GM23248 (cell line): ENCODE measurements around the gene RERE. TPM values are rescaled to one million over a fixed set of nuclear protein-coding genes. Genes with fewer than 3 reads are reported as not detected.

ENCODE experiments used
- DNase-seq: peaks from one replicate; pipeline ENCODE4 v3.0.0-alpha.2; 2015
- H2AFZ ChIP-seq: fragments of 200-600 bp; sonication (generic); 2 replicates; pipeline ENCODE4 v1.6.1; 2016; ENCODE audit warnings: antibody characterized with exemption
- H3F3A ChIP-seq: fragments of 200-600 bp; sonication (generic); 2 replicates; pipeline ENCODE4 v1.6.1; 2016; ENCODE audit warnings: mild to moderate bottlenecking, antibody characterized with exemption, mixed run types; ENCODE audit not compliant: insufficient read depth
- H3K27ac ChIP-seq: fragments of 200-600 bp; sonication (generic); 2 replicates; pipeline ENCODE4 v1.5.1; 2016; ENCODE audit warnings: mild to moderate bottlenecking
- H3K27me3 ChIP-seq: fragments of 200-600 bp; sonication (generic); replicated peaks from 2 replicates; pipeline ENCODE4 v1.6.1; 2016; ENCODE audit warnings: mild to moderate bottlenecking; ENCODE audit not compliant: insufficient read depth
- H3K36me3 ChIP-seq: fragments of 200-600 bp; sonication (generic); 2 replicates; pipeline ENCODE4 v1.6.1; 2016; ENCODE audit warnings: low read depth, mild to moderate bottlenecking
- H3K4me1 ChIP-seq: fragments of 200-600 bp; sonication (generic); 2 replicates; pipeline ENCODE4 v1.6.1; 2016; ENCODE audit warnings: mild to moderate bottlenecking; ENCODE audit not compliant: insufficient read depth
- H3K4me2 ChIP-seq: fragments of 200-600 bp; sonication (generic); one replicate; pipeline ENCODE4 v1.6.1; 2016; ENCODE audit warnings: mild to moderate bottlenecking; ENCODE audit not compliant: unreplicated experiment
- H3K4me3 ChIP-seq: fragments of 200-600 bp; sonication (generic); 2 replicates; pipeline ENCODE4 v1.5.1; 2016; ENCODE audit warnings: mild to moderate bottlenecking
- H3K79me2 ChIP-seq: fragments of 200-600 bp; sonication (generic); 2 replicates; pipeline ENCODE4 v1.6.1; 2016; ENCODE audit warnings: mild to moderate bottlenecking; ENCODE audit not compliant: insufficient read depth
- H3K9ac ChIP-seq: fragments of 200-600 bp; sonication (generic); 2 replicates; pipeline ENCODE4 v1.6.1; 2016; ENCODE audit warnings: mild to moderate bottlenecking
- H3K9me2 ChIP-seq: fragments of 200-600 bp; sonication (generic); 2 replicates; pipeline ENCODE4 v1.6.1; 2016; ENCODE audit warnings: mixed run types, mild to moderate bottlenecking, moderate library complexity; ENCODE audit not compliant: insufficient read depth
- H3K9me3 ChIP-seq: fragments of 200-600 bp; sonication (generic); one replicate; pipeline ENCODE4 v1.6.1; 2017; ENCODE audit warnings: low read depth
- H4K20me1 ChIP-seq: fragments of 200-600 bp; sonication (generic); 2 replicates; pipeline ENCODE4 v1.6.0; 2016; ENCODE audit not compliant: insufficient read depth
- EZH2 ChIP-seq: fragments of 200-600 bp; sonication (generic); IDR thresholded peaks from 2 replicates; pipeline ENCODE4 v1.6.1; 2018; ENCODE audit warnings: antibody characterized with exemption, mild to moderate bottlenecking; ENCODE audit not compliant: insufficient read depth, poor library complexity, severe bottlenecking
- EZH2phosphoT487 ChIP-seq: fragments of 200-600 bp; sonication (generic); IDR thresholded peaks from 2 replicates; pipeline ENCODE4 v1.6.1; 2018; ENCODE audit warnings: antibody characterized with exemption, moderate library complexity, mild to moderate bottlenecking, low read depth; ENCODE audit not compliant: insufficient read depth
- WGBS, 2 experiments: methylation state at CpG; one replicate each; pipeline ENCODE4 v1.1.6; 2015 to 2017; ENCODE audit warnings: low lambda C conversion rate in 2 of 2, low coverage in 1 of 2; ENCODE audit errors: missing lambda C conversion rate in 2 of 2; 5-methylcytosine and 5-hydroxymethylcytosine counted together
- in situ Hi-C: fragments of 300-500 bp; cut with MboI; formaldehyde crosslinking; loops from 2 replicates; pipeline ENCODE4 v1.15.0; 2020
- polyA plus RNA-seq: library from polyadenylated mRNA; unstranded; fragments of >200 nt; fragmentation: Nextera tagmentation; extraction: Ambion mirVana; gene quantifications from 2 replicates; pipeline ENCODE4 v1.2.1, GENCODE V29; 2016
- total RNA-seq: library from RNA; depleted of rRNA; stranded (reverse); fragments of >200 nt; shearing (Covaris generic); gene quantifications from 2 replicates; pipeline ENCODE4 v1.2.3, GENCODE V29; 2014

Gene RERE
- total and polyA plus RNA-seq, 2 experiments from 2014 or later, result 26.0 to 26.2 TPM

GRCh38 chr1:8378178-8378577 is 439.3 kb downstream of the RERE start:
- peaks cover 21% of the 10 kb centered on the region for H3F3A ChIP-seq
- H3K9me3 ChIP-seq, result no peaks in the 10 kb centered on the region
- peaks cover 20% of the 10 kb centered on the region for H3K4me1 ChIP-seq
- no peak overlapping the region for H3K9ac ChIP-seq
- H2AFZ ChIP-seq, result no peak overlapping the region
- DNase-seq, result no peak
- H4K20me1 ChIP-seq, result no peaks in the 10 kb centered on the region
- no peaks in the 10 kb centered on the region for H3K27me3 ChIP-seq
- H3K27ac ChIP-seq, result no peak overlapping the region
- no peak overlapping the region for H3K4me2 ChIP-seq
- 40 to 43% methylated on average over 4 of the region's 4 CpGs for WGBS, 2 experiments
- TF ChIP-seq EZH2phosphoT487 (no peak), EZH2 (no peak)
- in situ Hi-C loops, result no loop called here
- 0 out of 2 replicates have a peak, but pooled peaks cover 2% of the 10 kb centered on the region for H3K36me3 ChIP-seq
- H3K79me2 ChIP-seq, result peaks cover 89% of the 10 kb centered on the region
- H3K9me2 ChIP-seq, result no peaks in the 10 kb centered on the region
- H3K4me3 ChIP-seq, result no peak overlapping the region

- Histone ChIP-seq H3F3A (peaks cover 29% of the 10 kb centered on the region), H3K4me1 (peaks cover 28% of the 10 kb centered on the region), H3K4me3 (no peak overlapping the region), H3K36me3 (0 out of 2 replicates have a peak, but pooled peaks cover 2% of the 10 kb centered on the region), H3K4me2 (no peak overlapping the region), H3K27ac (no peak overlapping the region), H3K79me2 (peaks cover 88% of the 10 kb centered on the region), H3K27me3 (no peaks in the 10 kb centered on the region), H4K20me1 (no peaks in the 10 kb centered on the region), H3K9ac (no peak overlapping the region), H3K9me3 (no peaks in the 10 kb centered on the region), H3K9me2 (no peaks in the 10 kb centered on the region), H2AFZ (no peak overlapping the region)
- WGBS, 2 experiments, result 91 to 94% methylated on average over 17 of the region's 17 CpGs
- no peak for DNase-seq
- in situ Hi-C loops, result no loop called here
- no peak for TF ChIP-seq EZH2phosphoT487
- no peak for TF ChIP-seq EZH2
These were observed 440.0 kb downstream of the RERE start for GRCh38 chr1:8377271-8377981.

- no peak overlapping the region for H3K27ac ChIP-seq
- H3K36me3 ChIP-seq, result 0 out of 2 replicates have a peak, but pooled peaks cover 2% of the 10 kb centered on the region
- H3F3A ChIP-seq, result peaks cover 36% of the 10 kb centered on the region
- H3K4me1 ChIP-seq, result peaks cover 38% of the 10 kb centered on the region
- H3K9ac ChIP-seq, result no peak overlapping the region
- in situ Hi-C loops, result no loop called here
- H3K4me3 ChIP-seq, result no peak overlapping the region
- no peaks in the 10 kb centered on the region for H3K9me2 ChIP-seq
- H2AFZ ChIP-seq, result no peak overlapping the region
- 82 to 86% methylated on average over 4 of the region's 4 CpGs for WGBS, 2 experiments
- no peaks in the 10 kb centered on the region for H3K9me3 ChIP-seq
- H3K4me2 ChIP-seq, result no peak overlapping the region
- H3K79me2 ChIP-seq, result peaks cover 88% of the 10 kb centered on the region
- TF ChIP-seq EZH2 (no peak), EZH2phosphoT487 (no peak)
- no peaks in the 10 kb centered on the region for H4K20me1 ChIP-seq
- no peaks in the 10 kb centered on the region for H3K27me3 ChIP-seq
- DNase-seq, result no peak
These were observed 441.0 kb downstream of the RERE start for GRCh38 chr1:8376358-8376840.

- Histone ChIP-seq H3K79me2 (peaks cover 88% of the 10 kb centered on the region), H3K9ac (peak overlapping the region; percentile 80; the same call in 1 of the 2 replicates), H3K4me1 (peaks cover 48% of the 10 kb centered on the region), H2AFZ (no peak overlapping the region), H3K9me3 (no peaks in the 10 kb centered on the region), H3K27ac (peak overlapping the region; percentile 95), H3K27me3 (no peaks in the 10 kb centered on the region), H3K4me2 (peak overlapping the region; percentile 77), H4K20me1 (no peaks in the 10 kb centered on the region), H3F3A (peaks cover 36% of the 10 kb centered on the region), H3K36me3 (0 out of 2 replicates have a peak, but pooled peaks cover 2% of the 10 kb centered on the region), H3K9me2 (no peaks in the 10 kb centered on the region), H3K4me3 (no peak overlapping the region)
- WGBS, 2 experiments, result 93 to 97% methylated on average over 2 of the region's 2 CpGs
- peak; percentile 71 for DNase-seq
- in situ Hi-C loops, result no loop called here
- TF ChIP-seq EZH2, result no peak
- TF ChIP-seq EZH2phosphoT487, result no peak
These were observed 442.6 kb downstream of the RERE start for GRCh38 chr1:8374812-8375211.
